ENCODE measurements around the gene SMPDL3B.

DNA sequence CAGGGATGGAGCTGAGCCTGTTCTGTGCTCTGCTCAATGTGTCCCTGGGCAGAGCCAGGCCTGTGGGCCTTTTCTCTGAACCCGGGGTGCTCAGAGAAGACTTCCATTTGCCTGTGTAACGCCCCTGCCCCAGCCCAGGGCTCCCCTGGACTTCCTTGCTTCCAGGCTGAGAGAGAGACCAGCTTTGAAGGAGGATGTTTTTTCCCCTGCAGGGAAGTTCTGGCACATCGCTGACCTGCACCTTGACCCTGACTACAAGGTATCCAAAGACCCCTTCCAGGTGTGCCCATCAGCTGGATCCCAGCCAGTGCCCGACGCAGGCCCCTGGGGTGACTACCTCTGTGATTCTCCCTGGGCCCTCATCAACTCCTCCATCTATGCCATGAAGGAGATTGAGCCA lies 10.2 kb downstream of the SMPDL3B start:
- TF ChIP-seq, protein P1, sequence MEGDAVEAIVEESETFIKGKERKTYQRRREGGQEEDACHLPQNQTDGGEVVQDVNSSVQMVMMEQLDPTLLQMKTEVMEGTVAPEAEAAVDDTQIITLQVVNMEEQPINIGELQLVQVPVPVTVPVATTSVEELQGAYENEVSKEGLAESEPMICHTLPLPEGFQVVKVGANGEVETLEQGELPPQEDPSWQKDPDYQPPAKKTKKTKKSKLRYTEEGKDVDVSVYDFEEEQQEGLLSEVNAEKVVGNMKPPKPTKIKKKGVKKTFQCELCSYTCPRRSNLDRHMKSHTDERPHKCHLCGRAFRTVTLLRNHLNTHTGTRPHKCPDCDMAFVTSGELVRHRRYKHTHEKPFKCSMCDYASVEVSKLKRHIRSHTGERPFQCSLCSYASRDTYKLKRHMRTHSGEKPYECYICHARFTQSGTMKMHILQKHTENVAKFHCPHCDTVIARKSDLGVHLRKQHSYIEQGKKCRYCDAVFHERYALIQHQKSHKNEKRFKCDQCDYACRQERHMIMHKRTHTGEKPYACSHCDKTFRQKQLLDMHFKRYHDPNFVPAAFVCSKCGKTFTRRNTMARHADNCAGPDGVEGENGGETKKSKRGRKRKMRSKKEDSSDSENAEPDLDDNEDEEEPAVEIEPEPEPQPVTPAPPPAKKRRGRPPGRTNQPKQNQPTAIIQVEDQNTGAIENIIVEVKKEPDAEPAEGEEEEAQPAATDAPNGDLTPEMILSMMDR (IDR thresholded peaks at IDR 0.05) = no peak
- no peak for TF ChIP-seq POLR2A (IDR thresholded peaks at IDR 0.05)
- TF ChIP-seq POLR2AphosphoS5 (IDR thresholded peaks at IDR 0.05) = no peak

Data from sigmoid colon (tissue), 4 donors.